WTC11 (cell line): ENCODE data around the gene IL27RA. TPM values are rescaled to one million over a fixed set of nuclear protein-coding genes. Genes with fewer than 3 reads are reported as not detected.

ENCODE experiments used
- ATAC-seq: fragments of 200-7000 bp; cut with Tn5 transposase; 2 replicates; pipeline ENCODE4 v1.10.0; 2021; ENCODE audit warnings: mild to moderate bottlenecking, moderate library complexity
- CTCF ChIA-PET: fragments of 300-600 bp; sonication (Branson Sonifier 250); formaldehyde crosslinking; loops from one replicate; lab custom pipeline; 2021; ENCODE audit warnings: antibody characterized with exemption; lab: Charles Lee
- POLR2A ChIA-PET: fragments of 350-600 bp; sonication (Branson Sonifier 250); formaldehyde crosslinking; loops from one replicate; lab custom pipeline; 2021; ENCODE audit warnings: antibody characterized with exemption; lab: Charles Lee
- DNase-seq: peaks from one replicate; pipeline ENCODE4 v3.0.0; 2021; ENCODE audit warnings: low spot score
- H3K27ac Mint-ChIP-seq: 2 replicates; pipeline ENCODE4 v1.8.0; 2021; ENCODE audit warnings: mixed read lengths
- H3K27me3 Mint-ChIP-seq: 2 replicates; pipeline ENCODE4 v1.8.0; 2021; ENCODE audit warnings: low read depth, mild to moderate bottlenecking, moderate library complexity, mixed read lengths
- H3K36me3 Mint-ChIP-seq: 2 replicates; pipeline ENCODE4 v1.8.0; 2021; ENCODE audit warnings: mixed read lengths
- H3K4me1 Mint-ChIP-seq: 2 replicates; pipeline ENCODE4 v1.8.0; 2022; ENCODE audit warnings: mixed read lengths
- H3K4me3 Mint-ChIP-seq: 2 replicates; pipeline ENCODE4 v1.8.0; 2021; ENCODE audit warnings: mild to moderate bottlenecking, moderate library complexity, mixed read lengths
- H3K9me3 Mint-ChIP-seq: 2 replicates; pipeline ENCODE4 v1.8.0; 2021; ENCODE audit warnings: mixed read lengths
- ATF1 ChIP-seq: sonication (generic); formaldehyde crosslinking; IDR thresholded peaks from 2 replicates; pipeline ENCODE4 v1.8.1; 2023; ENCODE audit warnings: mild to moderate bottlenecking, moderate library complexity, missing genetic modification reagents
- CREB1 ChIP-seq: sonication (generic); formaldehyde crosslinking; IDR thresholded peaks from 2 replicates; pipeline ENCODE4 v1.8.0; 2023; ENCODE audit warnings: mild to moderate bottlenecking, missing genetic modification reagents
- CREM ChIP-seq: sonication (generic); formaldehyde crosslinking; IDR thresholded peaks from 2 replicates; pipeline ENCODE4 v1.8.1; 2022; ENCODE audit warnings: mild to moderate bottlenecking, missing genetic modification reagents, moderate library complexity
- JUN ChIP-seq: sonication (generic); formaldehyde crosslinking; IDR thresholded peaks from 2 replicates; pipeline ENCODE4 v1.8.0; 2023; ENCODE audit warnings: mild to moderate bottlenecking, missing genetic modification reagents
- MYBL2 ChIP-seq: sonication (generic); formaldehyde crosslinking; IDR thresholded peaks from 2 replicates; pipeline ENCODE4 v1.8.1; 2023; ENCODE audit warnings: mild to moderate bottlenecking, moderate library complexity, missing genetic modification reagents
- OVOL2 ChIP-seq: fragments of 250-450 bp; sonication (Bioruptor Pico); IDR thresholded peaks from 2 replicates; pipeline ENCODE4 v1.9.0; 2021; ENCODE audit warnings: mild to moderate bottlenecking, borderline replicate concordance
- RELA ChIP-seq: sonication (generic); formaldehyde crosslinking; IDR thresholded peaks from 2 replicates; pipeline ENCODE4 v1.8.1; 2022; ENCODE audit warnings: missing genetic modification reagents, mild to moderate bottlenecking, borderline replicate concordance
- TEAD4 ChIP-seq: sonication (generic); formaldehyde crosslinking; IDR thresholded peaks from 2 replicates; pipeline ENCODE4 v1.8.0; 2022; ENCODE audit warnings: mild to moderate bottlenecking, missing genetic modification reagents
- TP53 ChIP-seq: sonication (generic); formaldehyde crosslinking; IDR thresholded peaks from 2 replicates; pipeline ENCODE4 v1.8.1; 2023; ENCODE audit warnings: mild to moderate bottlenecking, missing genetic modification reagents
- ZNF121 ChIP-seq: sonication (generic); formaldehyde crosslinking; IDR thresholded peaks from 2 replicates; pipeline ENCODE4 v1.8.0; 2023; ENCODE audit warnings: missing genetic modification reagents
- ZNF138 ChIP-seq: sonication (generic); formaldehyde crosslinking; conservative IDR thresholded peaks from 2 replicates; pipeline ENCODE4 v1.8.1; 2022; ENCODE audit warnings: mild to moderate bottlenecking, moderate library complexity, missing genetic modification reagents
- ZNF317 ChIP-seq: sonication (generic); formaldehyde crosslinking; IDR thresholded peaks from 2 replicates; pipeline ENCODE4 v1.8.1; 2023; ENCODE audit warnings: low read depth, mild to moderate bottlenecking, moderate library complexity, missing genetic modification reagents, borderline replicate concordance
- ZNF416 ChIP-seq: fragments of 250-450 bp; sonication (Bioruptor Pico); IDR thresholded peaks from 2 replicates; pipeline ENCODE4 v1.9.0; 2021; ENCODE audit warnings: mild to moderate bottlenecking, inconsistent platforms
- ZNF671 ChIP-seq: fragments of 250-450 bp; sonication (Bioruptor Pico); IDR thresholded peaks from 2 replicates; pipeline ENCODE4 v1.8.0; 2021; ENCODE audit warnings: mild to moderate bottlenecking
- total RNA-seq: library from RNA; stranded (reverse); gene quantifications from 3 replicates; pipeline ENCODE4 v1.2.3, GENCODE V29; 2021
- TF ChIP-seq, protein P1 (sequence below): sonication (generic); formaldehyde crosslinking; conservative IDR thresholded peaks from 2 replicates; pipeline ENCODE4 v1.8.1; 2023; ENCODE audit warnings: mild to moderate bottlenecking, low read depth, missing genetic modification reagents, moderate library complexity
- TF ChIP-seq, protein P2 (sequence below): sonication (generic); formaldehyde crosslinking; IDR thresholded peaks from 2 replicates; pipeline ENCODE4 v1.8.0; 2022; ENCODE audit warnings: mild to moderate bottlenecking, missing genetic modification reagents
- TF ChIP-seq, protein P3 (sequence below): sonication (generic); formaldehyde crosslinking; IDR thresholded peaks from 2 replicates; pipeline ENCODE4 v1.8.1; 2023; ENCODE audit warnings: mild to moderate bottlenecking, missing genetic modification reagents, moderate library complexity
- TF ChIP-seq, protein P4 (sequence below): fragments of 250-450 bp; sonication (Bioruptor Pico); IDR thresholded peaks from 2 replicates; pipeline ENCODE4 v1.8.0; 2021; ENCODE audit warnings: mild to moderate bottlenecking
- TF ChIP-seq, protein P5 (sequence below): sonication (generic); formaldehyde crosslinking; IDR thresholded peaks from 2 replicates; pipeline ENCODE4 v1.8.1; 2023; ENCODE audit warnings: mild to moderate bottlenecking, missing genetic modification reagents, borderline replicate concordance
- TF ChIP-seq, protein P6 (sequence below): fragments of 250-450 bp; sonication (Bioruptor Pico); conservative IDR thresholded peaks from 2 replicates; pipeline ENCODE4 v1.9.0; 2021; ENCODE audit warnings: mild to moderate bottlenecking
- TF ChIP-seq, protein P7 (sequence below): sonication (generic); formaldehyde crosslinking; IDR thresholded peaks from 2 replicates; pipeline ENCODE4 v1.8.1; 2022; ENCODE audit warnings: low read depth, mild to moderate bottlenecking, moderate library complexity, missing genetic modification reagents, borderline replicate concordance
- TF ChIP-seq, protein P8 (sequence below): sonication (generic); formaldehyde crosslinking; IDR thresholded peaks from 2 replicates; pipeline ENCODE4 v1.8.0; 2022; ENCODE audit warnings: mild to moderate bottlenecking, missing genetic modification reagents

The IL27RA gene
- total RNA-seq, 1 experiment from 2014 or later, result 12.2 TPM

DNA sequence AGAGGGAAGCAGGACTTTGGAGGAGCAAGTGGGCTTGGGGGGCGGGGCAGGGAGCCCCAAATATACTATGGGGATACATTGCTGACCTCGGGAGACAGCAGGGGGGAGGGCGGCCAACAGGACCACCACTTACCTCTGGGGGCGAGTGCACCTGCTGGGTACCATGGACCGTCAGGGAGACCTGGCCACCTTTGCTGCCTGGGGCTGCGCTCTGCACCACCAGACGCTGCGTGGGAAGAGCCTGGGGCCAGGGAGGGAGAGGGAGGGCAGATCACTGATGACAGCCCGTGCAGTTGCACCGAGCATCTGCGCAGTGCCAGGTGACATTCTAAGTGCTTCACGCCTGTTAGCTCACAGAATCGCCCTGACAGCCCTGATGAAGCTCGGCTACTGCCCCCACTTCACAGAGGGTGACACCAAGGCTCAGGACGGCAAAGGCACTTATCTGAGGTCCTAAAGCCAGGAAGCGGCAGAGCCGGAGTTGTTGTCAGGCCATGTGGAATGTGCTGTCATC is 49.5 kb upstream of the IL27RA start (continued):
- TF ChIP-seq, protein P1, sequence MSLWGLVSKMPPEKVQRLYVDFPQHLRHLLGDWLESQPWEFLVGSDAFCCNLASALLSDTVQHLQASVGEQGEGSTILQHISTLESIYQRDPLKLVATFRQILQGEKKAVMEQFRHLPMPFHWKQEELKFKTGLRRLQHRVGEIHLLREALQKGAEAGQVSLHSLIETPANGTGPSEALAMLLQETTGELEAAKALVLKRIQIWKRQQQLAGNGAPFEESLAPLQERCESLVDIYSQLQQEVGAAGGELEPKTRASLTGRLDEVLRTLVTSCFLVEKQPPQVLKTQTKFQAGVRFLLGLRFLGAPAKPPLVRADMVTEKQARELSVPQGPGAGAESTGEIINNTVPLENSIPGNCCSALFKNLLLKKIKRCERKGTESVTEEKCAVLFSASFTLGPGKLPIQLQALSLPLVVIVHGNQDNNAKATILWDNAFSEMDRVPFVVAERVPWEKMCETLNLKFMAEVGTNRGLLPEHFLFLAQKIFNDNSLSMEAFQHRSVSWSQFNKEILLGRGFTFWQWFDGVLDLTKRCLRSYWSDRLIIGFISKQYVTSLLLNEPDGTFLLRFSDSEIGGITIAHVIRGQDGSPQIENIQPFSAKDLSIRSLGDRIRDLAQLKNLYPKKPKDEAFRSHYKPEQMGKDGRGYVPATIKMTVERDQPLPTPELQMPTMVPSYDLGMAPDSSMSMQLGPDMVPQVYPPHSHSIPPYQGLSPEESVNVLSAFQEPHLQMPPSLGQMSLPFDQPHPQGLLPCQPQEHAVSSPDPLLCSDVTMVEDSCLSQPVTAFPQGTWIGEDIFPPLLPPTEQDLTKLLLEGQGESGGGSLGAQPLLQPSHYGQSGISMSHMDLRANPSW (CRISPR knock-in tag), result no peak
- TF ChIP-seq ZNF671 (CRISPR knock-in tag), result no peak

DNA sequence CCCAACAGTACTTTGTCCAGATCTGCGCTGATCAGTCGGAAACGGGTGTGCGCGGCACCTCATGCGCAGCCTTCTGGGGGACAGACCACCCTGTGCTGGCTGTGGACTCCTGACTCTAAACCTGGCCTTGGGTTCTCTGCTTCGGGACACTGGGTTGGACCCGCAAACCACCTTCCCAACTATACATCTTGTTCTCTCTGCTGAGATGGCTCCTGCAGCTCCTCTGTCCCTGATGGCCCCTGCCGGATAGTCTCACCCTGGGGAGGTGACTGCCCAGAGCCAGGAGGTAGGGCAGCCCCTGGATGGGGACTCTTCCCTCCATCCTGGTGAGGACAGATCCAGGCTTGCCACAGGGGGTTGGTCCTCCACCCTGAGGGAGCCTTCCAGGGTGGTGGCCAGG is 48.8 kb upstream of the IL27RA start:
- Mint-ChIP-seq H3K27ac (no peak overlapping the region), H3K36me3 (no peaks in the 10 kb centered on the region), H3K4me3 (no peak overlapping the region)
- POLR2A ChIA-PET, result no interaction called here
- TF ChIP-seq TEAD4 (no peak), RELA (CRISPR knock-in tag) (no peak), CREB1 (CRISPR knock-in tag) (no peak), JUN (CRISPR knock-in tag) (no peak), ZNF416 (CRISPR knock-in tag) (no peak), ZNF121 (CRISPR knock-in tag) (no peak), CREM (no peak), TP53 (CRISPR knock-in tag) (no peak), ZNF317 (CRISPR knock-in tag) (no peak), ZNF138 (CRISPR knock-in tag) (no peak), ATF1 (CRISPR knock-in tag) (no peak), MYBL2 (CRISPR knock-in tag) (no peak), OVOL2 (CRISPR knock-in tag) (no peak)
- TF ChIP-seq, protein P2, sequence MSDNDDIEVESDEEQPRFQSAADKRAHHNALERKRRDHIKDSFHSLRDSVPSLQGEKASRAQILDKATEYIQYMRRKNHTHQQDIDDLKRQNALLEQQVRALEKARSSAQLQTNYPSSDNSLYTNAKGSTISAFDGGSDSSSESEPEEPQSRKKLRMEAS (CRISPR knock-in tag), result no peak
- TF ChIP-seq, protein P3, sequence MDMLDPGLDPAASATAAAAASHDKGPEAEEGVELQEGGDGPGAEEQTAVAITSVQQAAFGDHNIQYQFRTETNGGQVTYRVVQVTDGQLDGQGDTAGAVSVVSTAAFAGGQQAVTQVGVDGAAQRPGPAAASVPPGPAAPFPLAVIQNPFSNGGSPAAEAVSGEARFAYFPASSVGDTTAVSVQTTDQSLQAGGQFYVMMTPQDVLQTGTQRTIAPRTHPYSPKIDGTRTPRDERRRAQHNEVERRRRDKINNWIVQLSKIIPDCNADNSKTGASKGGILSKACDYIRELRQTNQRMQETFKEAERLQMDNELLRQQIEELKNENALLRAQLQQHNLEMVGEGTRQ (CRISPR knock-in tag), result no peak
- TF ChIP-seq, protein P4, sequence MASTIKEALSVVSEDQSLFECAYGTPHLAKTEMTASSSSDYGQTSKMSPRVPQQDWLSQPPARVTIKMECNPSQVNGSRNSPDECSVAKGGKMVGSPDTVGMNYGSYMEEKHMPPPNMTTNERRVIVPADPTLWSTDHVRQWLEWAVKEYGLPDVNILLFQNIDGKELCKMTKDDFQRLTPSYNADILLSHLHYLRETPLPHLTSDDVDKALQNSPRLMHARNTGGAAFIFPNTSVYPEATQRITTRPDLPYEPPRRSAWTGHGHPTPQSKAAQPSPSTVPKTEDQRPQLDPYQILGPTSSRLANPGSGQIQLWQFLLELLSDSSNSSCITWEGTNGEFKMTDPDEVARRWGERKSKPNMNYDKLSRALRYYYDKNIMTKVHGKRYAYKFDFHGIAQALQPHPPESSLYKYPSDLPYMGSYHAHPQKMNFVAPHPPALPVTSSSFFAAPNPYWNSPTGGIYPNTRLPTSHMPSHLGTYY (CRISPR knock-in tag), result no peak
- TF ChIP-seq, protein P5, sequence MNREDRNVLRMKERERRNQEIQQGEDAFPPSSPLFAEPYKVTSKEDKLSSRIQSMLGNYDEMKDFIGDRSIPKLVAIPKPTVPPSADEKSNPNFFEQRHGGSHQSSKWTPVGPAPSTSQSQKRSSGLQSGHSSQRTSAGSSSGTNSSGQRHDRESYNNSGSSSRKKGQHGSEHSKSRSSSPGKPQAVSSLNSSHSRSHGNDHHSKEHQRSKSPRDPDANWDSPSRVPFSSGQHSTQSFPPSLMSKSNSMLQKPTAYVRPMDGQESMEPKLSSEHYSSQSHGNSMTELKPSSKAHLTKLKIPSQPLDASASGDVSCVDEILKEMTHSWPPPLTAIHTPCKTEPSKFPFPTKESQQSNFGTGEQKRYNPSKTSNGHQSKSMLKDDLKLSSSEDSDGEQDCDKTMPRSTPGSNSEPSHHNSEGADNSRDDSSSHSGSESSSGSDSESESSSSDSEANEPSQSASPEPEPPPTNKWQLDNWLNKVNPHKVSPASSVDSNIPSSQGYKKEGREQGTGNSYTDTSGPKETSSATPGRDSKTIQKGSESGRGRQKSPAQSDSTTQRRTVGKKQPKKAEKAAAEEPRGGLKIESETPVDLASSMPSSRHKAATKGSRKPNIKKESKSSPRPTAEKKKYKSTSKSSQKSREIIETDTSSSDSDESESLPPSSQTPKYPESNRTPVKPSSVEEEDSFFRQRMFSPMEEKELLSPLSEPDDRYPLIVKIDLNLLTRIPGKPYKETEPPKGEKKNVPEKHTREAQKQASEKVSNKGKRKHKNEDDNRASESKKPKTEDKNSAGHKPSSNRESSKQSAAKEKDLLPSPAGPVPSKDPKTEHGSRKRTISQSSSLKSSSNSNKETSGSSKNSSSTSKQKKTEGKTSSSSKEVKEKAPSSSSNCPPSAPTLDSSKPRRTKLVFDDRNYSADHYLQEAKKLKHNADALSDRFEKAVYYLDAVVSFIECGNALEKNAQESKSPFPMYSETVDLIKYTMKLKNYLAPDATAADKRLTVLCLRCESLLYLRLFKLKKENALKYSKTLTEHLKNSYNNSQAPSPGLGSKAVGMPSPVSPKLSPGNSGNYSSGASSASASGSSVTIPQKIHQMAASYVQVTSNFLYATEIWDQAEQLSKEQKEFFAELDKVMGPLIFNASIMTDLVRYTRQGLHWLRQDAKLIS (CRISPR knock-in tag), result no peak
- TF ChIP-seq, protein P6, sequence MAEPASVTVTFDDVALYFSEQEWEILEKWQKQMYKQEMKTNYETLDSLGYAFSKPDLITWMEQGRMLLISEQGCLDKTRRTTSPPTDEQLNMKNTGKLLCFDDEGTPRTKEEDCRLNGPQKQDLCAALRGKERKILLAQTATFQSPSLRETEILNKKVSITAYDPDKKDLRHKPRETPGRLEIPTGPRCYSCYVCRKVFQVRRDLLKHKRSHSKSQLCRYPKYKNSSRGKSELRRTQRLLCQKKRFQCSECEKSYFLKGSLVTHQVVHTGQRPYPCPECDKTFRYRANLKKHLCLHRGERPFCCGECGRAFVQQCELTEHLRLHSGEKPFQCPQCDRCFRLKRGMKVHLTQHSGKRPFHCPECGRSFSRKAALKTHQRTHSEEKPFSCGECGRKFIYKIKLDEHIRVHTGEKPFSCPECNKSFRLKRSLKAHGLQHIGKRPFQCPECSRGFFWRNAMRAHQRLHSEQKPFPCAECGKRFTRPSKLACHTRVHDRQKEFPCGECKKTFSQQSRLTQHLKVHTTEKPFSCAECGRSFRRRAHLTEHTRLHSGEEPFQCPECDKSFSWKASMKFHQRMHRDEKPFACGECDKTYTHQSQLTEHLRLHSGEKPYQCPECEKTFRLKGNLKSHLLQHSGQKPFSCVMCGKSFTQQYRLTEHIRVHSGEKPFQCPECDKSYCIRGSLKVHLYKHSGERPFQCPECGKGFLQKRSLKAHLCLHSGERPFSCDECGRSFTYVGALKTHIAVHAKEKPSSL (CRISPR knock-in tag), result no peak
- TF ChIP-seq, protein P7, sequence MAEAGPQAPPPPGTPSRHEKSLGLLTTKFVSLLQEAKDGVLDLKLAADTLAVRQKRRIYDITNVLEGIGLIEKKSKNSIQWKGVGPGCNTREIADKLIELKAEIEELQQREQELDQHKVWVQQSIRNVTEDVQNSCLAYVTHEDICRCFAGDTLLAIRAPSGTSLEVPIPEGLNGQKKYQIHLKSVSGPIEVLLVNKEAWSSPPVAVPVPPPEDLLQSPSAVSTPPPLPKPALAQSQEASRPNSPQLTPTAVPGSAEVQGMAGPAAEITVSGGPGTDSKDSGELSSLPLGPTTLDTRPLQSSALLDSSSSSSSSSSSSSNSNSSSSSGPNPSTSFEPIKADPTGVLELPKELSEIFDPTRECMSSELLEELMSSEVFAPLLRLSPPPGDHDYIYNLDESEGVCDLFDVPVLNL (CRISPR knock-in tag), result no peak
- TF ChIP-seq, protein P8, sequence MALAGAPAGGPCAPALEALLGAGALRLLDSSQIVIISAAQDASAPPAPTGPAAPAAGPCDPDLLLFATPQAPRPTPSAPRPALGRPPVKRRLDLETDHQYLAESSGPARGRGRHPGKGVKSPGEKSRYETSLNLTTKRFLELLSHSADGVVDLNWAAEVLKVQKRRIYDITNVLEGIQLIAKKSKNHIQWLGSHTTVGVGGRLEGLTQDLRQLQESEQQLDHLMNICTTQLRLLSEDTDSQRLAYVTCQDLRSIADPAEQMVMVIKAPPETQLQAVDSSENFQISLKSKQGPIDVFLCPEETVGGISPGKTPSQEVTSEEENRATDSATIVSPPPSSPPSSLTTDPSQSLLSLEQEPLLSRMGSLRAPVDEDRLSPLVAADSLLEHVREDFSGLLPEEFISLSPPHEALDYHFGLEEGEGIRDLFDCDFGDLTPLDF (CRISPR knock-in tag), result no peak
- TF ChIP-seq, all 79 proteins: peak for 0
- Mint-ChIP-seq H3K9me3 (no peaks in the 10 kb centered on the region), H3K4me1 (peaks cover 49% of the 10 kb centered on the region), H3K27me3 (no peaks in the 10 kb centered on the region; the same call in 1 of the 2 replicates)
- no peak for DNase-seq
- CTCF ChIA-PET, result interaction anchor here (0.5 to 1.0 kb wide), 2 partner anchors 74 to 402 kb away, joined by 4 read pairs; no protein-coding TSS in a partner anchor
- no peak for ATAC-seq
